ENCODE results near the gene FGF18. TPM values are rescaled to one million over a fixed set of nuclear protein-coding genes. Genes with fewer than 3 reads are reported as not detected.

FGF18 gene
- total and polyA plus RNA-seq, 2 experiments from 2014 or later: 0.56 to 0.86 TPM

- TF ChIP-seq ZNF462 (CRISPR knock-in tag; IDR thresholded peaks at IDR 0.05) (no peak), EZH2 (IDR thresholded peaks at IDR 0.05; ENCODE audit: low read depth, unreplicated experiment) (no peak), CTCF (conservative IDR thresholded peaks at IDR 0.05; ENCODE audit: low read depth in 2 of 2) (no peak)
Measured at GRCh38 chr5:171426680-171427079, 7.2 kb downstream of the FGF18 start (continued).

GRCh38 chr5:171427318-171428167, 8.1 kb downstream of the FGF18 start:
- peaks cover 16% of the 10 kb centered on the region for H3K27me3 Mint-ChIP-seq (ENCODE audit: insufficient read depth, low read depth, poor library complexity)
- H3K36me3 ChIP-seq (ENCODE audit: insufficient read depth): no peaks in the 10 kb centered on the region
- H3F3A ChIP-seq (replicated peaks; ENCODE audit: low read depth): no peaks in the 10 kb centered on the region
- H3K4me1 Mint-ChIP-seq: peaks cover 16% of the 10 kb centered on the region
- no peak overlapping the region for H3K4me3 ChIP-seq
- no peak overlapping the region for H2AFZ ChIP-seq
- no peaks in the 10 kb centered on the region; the same call in 1 of the 2 replicates for H4K20me1 ChIP-seq (replicated peaks; ENCODE audit: insufficient read depth)
- no peaks in the 10 kb centered on the region for H3K9me2 ChIP-seq (ENCODE audit: insufficient read depth)
- H3K79me2 ChIP-seq (replicated peaks; ENCODE audit: insufficient read depth): no peaks in the 10 kb centered on the region
- H3K4me3 Mint-ChIP-seq: no peak overlapping the region
- H3K4me1 ChIP-seq (ENCODE audit: insufficient read depth): peaks cover 11% of the 10 kb centered on the region; the same call in 1 of the 2 replicates
- no peaks in the 10 kb centered on the region; the same call in 2 of the 3 replicates for H3K36me3 Mint-ChIP-seq (ENCODE audit: low read depth)
- H3K27ac ChIP-seq (ENCODE audit: low read depth): no peak overlapping the region
- H3K27me3 ChIP-seq (ENCODE audit: insufficient read depth): peaks cover 6% of the 10 kb centered on the region
- DNase-seq (ENCODE audit: low spot score) (no peak), ATAC-seq (no peak)
- H3K27ac Mint-ChIP-seq: no peak overlapping the region
- no peak overlapping the region for H3K4me2 ChIP-seq
- no peaks in the 10 kb centered on the region for H3K9me3 Mint-ChIP-seq
- TF ChIP-seq CTCF (conservative IDR thresholded peaks at IDR 0.05; ENCODE audit: low read depth in 2 of 2) (no peak), EZH2 (IDR thresholded peaks at IDR 0.05; ENCODE audit: low read depth, unreplicated experiment) (no peak), REST (IDR thresholded peaks at IDR 0.05; ENCODE audit: unreplicated experiment) (no peak), ETS1 (IDR thresholded peaks at IDR 0.05) (no peak), CREB1 (CRISPR knock-in tag; IDR thresholded peaks at IDR 0.05; ENCODE audit: low read depth) (no peak), ZNF331 (CRISPR knock-in tag; IDR thresholded peaks at IDR 0.05; ENCODE audit: low read depth) (no peak)
